ENCODE results near the gene TGIF1. TPM values are rescaled to one million over a fixed set of nuclear protein-coding genes. Genes with fewer than 3 reads are reported as not detected.

TGIF1 gene
- total and polyA plus RNA-seq, 9 of the 15 experiments (the other 6 are each of a cell fraction or from before 2014, with no cell fraction given) = 16.1 to 77.7 (median 44.6) TPM

- TF ChIP-seq E2F4 (CRISPR knock-in tag; IDR thresholded peaks at IDR 0.05; ENCODE audit: low read depth) = no peak
- no peak for TF ChIP-seq HEY1 (CRISPR knock-in tag; IDR thresholded peaks at IDR 0.05; ENCODE audit: borderline replicate concordance)
- TF ChIP-seq PKNOX1 (IDR thresholded peaks at IDR 0.05) = no peak
- no peak for TF ChIP-seq ATF4 (CRISPR knock-in tag; IDR thresholded peaks at IDR 0.05)
- TF ChIP-seq MITF (IDR thresholded peaks at IDR 0.05) = no peak
- no peak for TF ChIP-seq SAFB2 (IDR thresholded peaks at IDR 0.05; ENCODE audit: borderline replicate concordance, low read depth, low read length, severe bottlenecking)
- no peak for TF ChIP-seq TAF15 (IDR thresholded peaks at IDR 0.05; ENCODE audit: low read depth, low read length)
- TF ChIP-seq TAF1 (IDR thresholded peaks at IDR 0.05; ENCODE audit: control insufficient read depth, extremely low read depth, insufficient read depth, low read length, severe bottlenecking) = peak; percentile 13
- 0 out of 2 replicates have a peak, but pooled peaks have one; percentile 20 for TF ChIP-seq SMAD4 (CRISPR knock-in tag; conservative IDR thresholded peaks at IDR 0.05)
- TF ChIP-seq FOXA1 (IDR thresholded peaks at IDR 0.05; ENCODE audit: borderline replicate concordance) = no peak
- TF ChIP-seq PML (IDR thresholded peaks at IDR 0.05; ENCODE audit: low read length) = no peak; the same call in 1 of the 2 replicates
- no peak for TF ChIP-seq BCOR (IDR thresholded peaks at IDR 0.05)
- no peak for TF ChIP-seq POLR3A (IDR thresholded peaks at IDR 0.05; ENCODE audit: borderline replicate concordance, extremely low read depth, insufficient read depth, insufficient read length)
- peak; percentile 98 for TF ChIP-seq ZNF263 (CRISPR knock-in tag; IDR thresholded peaks at IDR 0.05; ENCODE audit: borderline replicate concordance)
- TF ChIP-seq ZNF778 (CRISPR knock-in tag; IDR thresholded peaks at IDR 0.05) = no peak
- peak; percentile 65; the same call in 1 of the 2 replicates for TF ChIP-seq ETV5 (CRISPR knock-in tag; IDR thresholded peaks at IDR 0.05; ENCODE audit: low read depth)
- TF ChIP-seq ZNF316 (IDR thresholded peaks at IDR 0.05) = no peak
- no peak for TF ChIP-seq GTF3C2 (IDR thresholded peaks at IDR 0.05; ENCODE audit: borderline replicate concordance, extremely low read depth, insufficient read length)
- peak; percentile 17; the same call in 1 of the 2 replicates for TF ChIP-seq BHLHE40 (IDR thresholded peaks at IDR 0.05; ENCODE audit: low read length)
- no peak for TF ChIP-seq PHTF2 (CRISPR knock-in tag; IDR thresholded peaks at IDR 0.05)
- no peak for TF ChIP-seq CBFA2T2 (conservative IDR thresholded peaks at IDR 0.05)
Measured at GRCh38 chr18:3451989-3452749, 2.2 kb downstream of the TGIF1 start (continued).

Data from K562 (cell line).